Measurements from ENCODE around the gene SGSM1.

The SGSM1 gene

DNA sequence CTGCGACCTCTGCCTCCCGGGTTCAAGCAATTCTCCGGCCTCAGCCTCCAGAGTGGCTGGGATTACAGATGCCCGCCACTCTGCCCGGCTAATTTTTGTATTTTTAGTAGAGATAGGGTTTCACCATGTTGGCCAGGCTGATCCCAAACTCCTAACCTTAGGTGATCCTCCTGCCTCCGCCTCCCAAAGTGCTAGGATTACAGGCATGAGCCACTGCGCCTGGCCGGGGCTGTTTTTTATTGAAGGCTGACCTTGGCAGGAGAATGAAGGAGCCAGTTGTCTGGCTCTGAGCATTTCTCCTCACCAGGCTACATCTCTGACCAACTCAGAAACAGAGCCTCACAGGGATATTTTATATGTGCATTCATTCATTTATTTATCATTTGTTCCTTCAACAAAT is 148.8 kb downstream of the SGSM1 start:
- no peak overlapping the region for H3K4me3 ChIP-seq (ENCODE audit: low read length)
- TF ChIP-seq, protein P1, sequence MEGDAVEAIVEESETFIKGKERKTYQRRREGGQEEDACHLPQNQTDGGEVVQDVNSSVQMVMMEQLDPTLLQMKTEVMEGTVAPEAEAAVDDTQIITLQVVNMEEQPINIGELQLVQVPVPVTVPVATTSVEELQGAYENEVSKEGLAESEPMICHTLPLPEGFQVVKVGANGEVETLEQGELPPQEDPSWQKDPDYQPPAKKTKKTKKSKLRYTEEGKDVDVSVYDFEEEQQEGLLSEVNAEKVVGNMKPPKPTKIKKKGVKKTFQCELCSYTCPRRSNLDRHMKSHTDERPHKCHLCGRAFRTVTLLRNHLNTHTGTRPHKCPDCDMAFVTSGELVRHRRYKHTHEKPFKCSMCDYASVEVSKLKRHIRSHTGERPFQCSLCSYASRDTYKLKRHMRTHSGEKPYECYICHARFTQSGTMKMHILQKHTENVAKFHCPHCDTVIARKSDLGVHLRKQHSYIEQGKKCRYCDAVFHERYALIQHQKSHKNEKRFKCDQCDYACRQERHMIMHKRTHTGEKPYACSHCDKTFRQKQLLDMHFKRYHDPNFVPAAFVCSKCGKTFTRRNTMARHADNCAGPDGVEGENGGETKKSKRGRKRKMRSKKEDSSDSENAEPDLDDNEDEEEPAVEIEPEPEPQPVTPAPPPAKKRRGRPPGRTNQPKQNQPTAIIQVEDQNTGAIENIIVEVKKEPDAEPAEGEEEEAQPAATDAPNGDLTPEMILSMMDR (IDR thresholded peaks at IDR 0.05; ENCODE audit: insufficient read depth, low read depth, low read length, missing control alignments): no peak
- DNase-seq (ENCODE audit: low read depth): no peak

DNA sequence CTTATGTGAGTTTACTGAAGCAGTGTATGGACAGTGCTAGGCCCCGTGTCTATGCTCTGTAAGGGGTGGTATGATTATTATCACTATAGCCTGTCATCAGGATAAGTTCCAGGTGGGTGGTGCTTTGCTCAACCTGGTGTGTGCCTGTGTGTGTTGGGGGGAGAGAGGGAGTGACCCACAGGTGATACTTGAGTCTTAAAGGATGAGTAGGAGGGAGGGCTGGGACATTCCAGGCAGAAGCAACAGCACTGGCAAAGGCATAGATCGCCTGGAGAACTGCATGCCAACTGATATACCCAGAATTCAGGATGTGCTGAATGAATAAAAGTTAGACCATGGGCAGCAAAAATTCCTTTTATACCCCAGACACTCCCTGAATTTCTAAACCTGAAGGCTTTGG is 151.0 kb downstream of the SGSM1 start:
- TF ChIP-seq, protein P1 (IDR thresholded peaks at IDR 0.05; ENCODE audit: insufficient read depth, low read depth, low read length, missing control alignments): no peak
- no peak overlapping the region for H3K4me3 ChIP-seq (ENCODE audit: low read length)
- no peak for DNase-seq (ENCODE audit: low read depth)

DNA sequence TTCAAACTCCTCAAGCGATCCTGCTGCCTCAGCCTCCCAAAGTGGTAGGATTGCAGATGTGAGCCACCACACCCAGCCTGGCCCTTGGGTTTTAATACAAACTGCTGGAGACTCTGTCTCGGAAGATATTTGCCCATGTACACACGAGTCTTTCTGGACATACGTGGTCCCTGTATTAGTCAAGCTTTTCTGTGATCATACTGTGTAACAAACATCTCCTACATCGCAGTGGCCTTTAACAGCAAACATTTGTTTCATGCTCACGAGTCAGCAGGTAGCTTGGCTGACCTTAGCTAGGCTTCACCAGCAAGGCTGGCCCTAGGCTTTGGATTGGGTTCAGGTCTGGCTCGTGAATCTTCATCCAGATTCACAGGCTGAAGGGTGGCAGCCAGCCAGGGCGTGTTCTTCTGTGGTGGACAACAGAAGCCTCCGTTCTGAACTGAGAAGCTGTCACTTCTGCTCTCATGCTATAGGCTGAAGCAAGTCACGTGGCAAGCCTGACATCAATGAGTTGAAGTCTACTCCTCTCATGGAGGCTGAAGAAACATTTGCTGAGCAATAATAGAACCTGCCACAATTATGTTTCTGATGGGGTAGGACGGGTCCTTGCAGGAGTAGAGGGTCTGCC is 155.3 kb downstream of the SGSM1 start:
- DNase-seq (ENCODE audit: low read depth): no peak
- TF ChIP-seq, protein P1 (IDR thresholded peaks at IDR 0.05; ENCODE audit: insufficient read depth, low read depth, low read length, missing control alignments): no peak
- H3K4me3 ChIP-seq (ENCODE audit: low read length): no peak overlapping the region

DNA sequence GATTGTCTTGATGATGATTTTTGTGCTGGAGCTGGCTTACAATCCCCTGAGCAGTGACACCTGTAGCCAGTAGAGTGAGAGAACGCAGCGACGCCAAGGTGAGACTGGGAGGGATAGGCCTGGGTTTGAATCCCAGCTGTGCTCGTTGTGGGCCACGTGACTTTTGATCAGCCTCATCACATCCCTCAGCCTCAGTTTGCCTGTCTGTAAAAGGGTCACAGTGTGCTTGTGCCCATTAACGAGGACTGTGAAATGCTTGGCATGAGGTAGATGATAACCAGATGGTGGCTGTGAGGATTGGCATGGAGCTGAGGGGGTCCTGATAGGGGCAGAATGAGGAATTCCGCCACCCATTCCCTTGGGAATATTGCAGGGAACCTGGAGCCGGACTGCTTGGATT is 156.1 kb downstream of the SGSM1 start:
- no peak for DNase-seq (ENCODE audit: low read depth)
- no peak overlapping the region for H3K4me3 ChIP-seq (ENCODE audit: low read length)
- TF ChIP-seq, protein P1 (IDR thresholded peaks at IDR 0.05; ENCODE audit: insufficient read depth, low read depth, low read length, missing control alignments): no peak

DNA sequence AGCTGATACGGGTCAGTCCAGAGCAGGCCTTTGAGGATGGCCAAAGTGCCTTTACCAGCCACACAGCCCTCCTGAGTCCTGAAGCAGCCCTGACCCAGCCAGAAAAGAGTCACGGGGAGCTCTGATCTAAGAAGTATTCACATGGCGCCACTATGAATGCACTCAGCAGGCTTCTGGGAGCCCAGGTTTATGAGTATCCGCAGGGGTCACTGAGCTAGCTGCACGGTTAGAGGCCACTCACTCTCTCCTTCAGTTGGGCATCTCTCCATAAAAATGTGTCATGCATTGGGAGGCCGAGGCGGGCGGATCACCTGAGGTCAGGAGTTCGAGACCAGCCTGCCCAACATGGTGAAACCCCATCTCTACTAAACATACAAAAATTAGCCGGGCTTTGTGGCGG is 156.8 kb downstream of the SGSM1 start:
- H3K4me3 ChIP-seq (ENCODE audit: low read length): no peak overlapping the region
- no peak for DNase-seq (ENCODE audit: low read depth)
- TF ChIP-seq, protein P1 (IDR thresholded peaks at IDR 0.05; ENCODE audit: insufficient read depth, low read depth, low read length, missing control alignments): no peak

DNA sequence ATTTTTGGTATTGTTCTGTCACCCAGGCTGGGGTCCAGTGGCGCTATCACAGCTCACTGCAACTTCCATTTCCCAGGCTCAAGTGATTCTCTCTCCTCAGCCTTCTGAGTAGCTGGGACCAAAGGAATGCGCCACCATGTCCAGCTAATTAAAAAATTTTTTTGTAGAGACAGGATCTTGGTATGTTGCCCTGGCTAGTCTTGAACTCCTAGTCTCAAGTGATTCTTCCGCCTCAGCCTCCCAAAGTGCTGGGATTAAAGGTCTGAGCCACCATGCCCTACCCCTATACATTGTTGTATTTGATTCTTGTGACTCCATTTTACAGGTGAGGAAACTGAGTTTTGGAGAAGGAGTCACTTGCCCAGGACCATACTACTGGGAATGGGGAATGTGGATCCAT is 158.4 kb downstream of the SGSM1 start:
- TF ChIP-seq, protein P1 (IDR thresholded peaks at IDR 0.05; ENCODE audit: insufficient read depth, low read depth, low read length, missing control alignments): no peak
- DNase-seq (ENCODE audit: low read depth): no peak
- no peak overlapping the region for H3K4me3 ChIP-seq (ENCODE audit: low read length)
